Lung (tissue), 12 donors: ENCODE measurements around the gene STIP1. TPM values are rescaled to one million over a fixed set of nuclear protein-coding genes. Genes with fewer than 3 reads are reported as not detected.
A peak's percentile ranks its signal among the peaks of the same experiment; 100 is the strongest.

Source experiments
- ATAC-seq: fragments of 200-7000 bp; cut with Tn5 transposase; one replicate; pipeline ENCODE4 v1.9.1; 2020; ENCODE audit warnings: moderate number of reproducible peaks; ENCODE audit not compliant: insufficient read depth, low FRiP score
- DNase-seq, 3 donors: peaks; one replicate each; pipeline ENCODE4 v3.0.0-alpha.2; 2013 to 2017
- H3K27ac ChIP-seq, 2 donors: one replicate each; pipeline ENCODE4 v1.5.1; 2013; ENCODE audit warnings: mild to moderate bottlenecking in 2 of 2, moderate library complexity in 2 of 2, control low read depth in 1 of 2, inconsistent platforms in 1 of 2, low read depth in 1 of 2, low read length in 1 of 2
- H3K27me3 ChIP-seq, 3 donors: one replicate each; pipeline ENCODE4 v1.5.1; 2013; ENCODE audit warnings: low read length in 2 of 3; ENCODE audit not compliant: control insufficient read depth in 3 of 3, insufficient read depth in 3 of 3
- H3K36me3 ChIP-seq, 4 donors: one replicate each; pipeline ENCODE4 v1.5.1; 2013; ENCODE audit warnings: low read length in 4 of 4, mild to moderate bottlenecking in 1 of 4, moderate library complexity in 1 of 4; ENCODE audit not compliant: control insufficient read depth in 4 of 4, insufficient read depth in 4 of 4
- H3K4me1 ChIP-seq, 5 donors: one replicate each; pipeline ENCODE4 v1.5.1; 2013; ENCODE audit warnings: low read length in 5 of 5, mild to moderate bottlenecking in 2 of 5, moderate library complexity in 1 of 5; ENCODE audit not compliant: control insufficient read depth in 5 of 5, insufficient read depth in 5 of 5
- H3K4me3 ChIP-seq: one replicate; pipeline ENCODE4 v1.5.1; 2013; ENCODE audit warnings: mild to moderate bottlenecking, control low read depth, moderate library complexity
- H3K9ac ChIP-seq, 2 donors: one replicate each; pipeline ENCODE4 v1.5.1; 2013; ENCODE audit warnings: low read length in 2 of 2, control low read depth in 1 of 2; ENCODE audit not compliant: insufficient read depth in 1 of 2
- H3K9me3 ChIP-seq, 4 donors: one replicate each; pipeline ENCODE4 v1.5.1; 2013; ENCODE audit warnings: low read length in 3 of 4, mild to moderate bottlenecking in 1 of 4, moderate library complexity in 1 of 4; ENCODE audit not compliant: control insufficient read depth in 4 of 4, insufficient read depth in 3 of 4
- WGBS, 2 donors: extraction: QIAGEN DNeasy Blood & Tissue Kit; methylation state at CpG; one replicate each; pipeline ENCODE4 v1.1.7; 2013; 5-methylcytosine and 5-hydroxymethylcytosine counted together
- polyA plus RNA-seq, 2 donors: library from polyadenylated mRNA; stranded (reverse); fragments of 200-250 nt; gene quantifications; one replicate each; pipeline ENCODE4 v1.2.1, GENCODE V29; 2013
- total RNA-seq, 2 donors: library from RNA; depleted of rRNA in 1 of 2; stranded (reverse); fragments of >200 nt in 1 of 2; gene quantifications; one replicate each; pipeline ENCODE4 v1.2.1, GENCODE V29; 2014 to 2021
- TF ChIP-seq, protein P1 (sequence below): IDR thresholded peaks from 2 replicates; pipeline ENCODE4 v1.5.1; 2012; ENCODE audit warnings: mild to moderate bottlenecking; ENCODE audit errors: control extremely low read depth, extremely low read depth
- donor health status: control.
- donor health status: control.
- donor health status: Bipolar disorder and iron deficiency.
- donor health status: healthy.
- donor health status: DM: yes; HTN: yes; CAD: no.

Gene STIP1
- total and polyA plus RNA-seq, 4 donors = 75.9 to 122 (median 94.8) TPM

DNA sequence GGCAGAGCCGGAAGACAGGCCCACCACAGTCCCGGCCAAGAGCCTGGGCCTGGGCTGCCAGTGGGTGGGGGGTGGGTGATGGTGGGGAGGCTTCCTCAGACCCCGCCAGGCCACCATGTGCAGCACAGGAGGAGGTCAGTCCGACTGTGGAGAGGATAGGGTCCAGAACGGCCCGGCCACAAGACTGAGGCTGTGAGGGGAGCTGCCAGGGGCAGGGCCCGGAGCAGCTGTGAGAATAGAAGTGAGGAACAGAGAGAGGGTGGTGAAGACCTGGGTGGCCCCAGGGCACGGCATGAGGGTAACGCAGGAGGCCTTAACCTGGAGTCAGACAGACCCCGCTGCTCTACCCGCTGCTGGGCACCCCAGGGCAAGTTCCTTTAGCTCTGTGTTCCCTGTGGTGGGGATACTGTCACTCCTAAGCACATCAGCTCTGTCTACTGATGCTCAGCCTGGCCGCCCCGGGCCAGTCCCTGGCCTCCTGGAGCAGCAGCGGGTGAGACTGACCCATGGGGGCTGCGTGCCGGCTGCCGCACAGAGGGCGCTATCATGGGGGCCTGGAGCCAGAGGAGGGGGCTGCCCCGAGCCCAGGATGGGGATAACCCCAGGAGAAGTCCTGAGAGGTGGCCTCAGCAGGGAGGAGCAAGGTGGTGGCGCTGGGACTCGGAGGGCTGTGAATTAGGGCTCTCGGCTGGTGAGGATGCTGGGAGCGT is 22.3 kb downstream of the STIP1 start:
- peaks cover 0 to 2% (median 0%) of the 10 kb centered on the region in 4 donors for H3K9me3 ChIP-seq
- TF ChIP-seq, protein P1, sequence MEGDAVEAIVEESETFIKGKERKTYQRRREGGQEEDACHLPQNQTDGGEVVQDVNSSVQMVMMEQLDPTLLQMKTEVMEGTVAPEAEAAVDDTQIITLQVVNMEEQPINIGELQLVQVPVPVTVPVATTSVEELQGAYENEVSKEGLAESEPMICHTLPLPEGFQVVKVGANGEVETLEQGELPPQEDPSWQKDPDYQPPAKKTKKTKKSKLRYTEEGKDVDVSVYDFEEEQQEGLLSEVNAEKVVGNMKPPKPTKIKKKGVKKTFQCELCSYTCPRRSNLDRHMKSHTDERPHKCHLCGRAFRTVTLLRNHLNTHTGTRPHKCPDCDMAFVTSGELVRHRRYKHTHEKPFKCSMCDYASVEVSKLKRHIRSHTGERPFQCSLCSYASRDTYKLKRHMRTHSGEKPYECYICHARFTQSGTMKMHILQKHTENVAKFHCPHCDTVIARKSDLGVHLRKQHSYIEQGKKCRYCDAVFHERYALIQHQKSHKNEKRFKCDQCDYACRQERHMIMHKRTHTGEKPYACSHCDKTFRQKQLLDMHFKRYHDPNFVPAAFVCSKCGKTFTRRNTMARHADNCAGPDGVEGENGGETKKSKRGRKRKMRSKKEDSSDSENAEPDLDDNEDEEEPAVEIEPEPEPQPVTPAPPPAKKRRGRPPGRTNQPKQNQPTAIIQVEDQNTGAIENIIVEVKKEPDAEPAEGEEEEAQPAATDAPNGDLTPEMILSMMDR = no peak
- H3K4me3 ChIP-seq = peak overlapping the region; percentile 32
- DNase-seq = no peak
- ATAC-seq = no peak
- H3K27me3 ChIP-seq = no peaks in the 10 kb centered on the region
- 62 to 73% methylated on average over 23 of the region's 23 CpGs for WGBS, 2 donors
- no peak overlapping the region for H3K9ac ChIP-seq
- H3K4me1 ChIP-seq = peaks cover 0 to 27% (median 0%) of the 10 kb centered on the region in 5 donors
- peak overlapping the region; percentile 37 to 96 for H3K27ac ChIP-seq
- H3K36me3 ChIP-seq = peaks cover 5 to 35% (median 9%) of the 10 kb centered on the region in 4 donors

- H3K4me1 ChIP-seq = peaks cover 0 to 26% (median 0%) of the 10 kb centered on the region in 5 donors
- 74 to 81% methylated on average over 18 of the region's 18 CpGs for WGBS, 2 donors
- TF ChIP-seq, protein P1 = no peak
These were observed 23.0 kb downstream of the STIP1 start for GRCh38 chr11:64208796-64209562.

GRCh38 chr11:64209563-64209843 is 23.5 kb downstream of the STIP1 start:
- ATAC-seq (no peak), DNase-seq (no peak)
- 88% methylated on average over 8 of the region's 8 CpGs for WGBS, 2 donors
- Histone ChIP-seq H3K27me3 (no peaks in the 10 kb centered on the region), H3K4me3 (no peak overlapping the region), H3K36me3 (peaks cover 0 to 26% (median 3%) of the 10 kb centered on the region in 4 donors), H3K4me1 (peaks cover 0 to 22% (median 0%) of the 10 kb centered on the region in 5 donors), H3K27ac (no peak overlapping the region), H3K9ac (peak overlapping the region in 1 of 2 donors; percentile 19), H3K9me3 (peaks cover 0 to 2% (median 0%) of the 10 kb centered on the region in 4 donors)
- TF ChIP-seq, protein P1 = no peak

More at GRCh38 chr11:64208796-64209562, 23.0 kb downstream of the STIP1 start:
- H3K27ac ChIP-seq = peak overlapping the region in 1 of 2 donors; percentile 96
- H3K9me3 ChIP-seq = peaks cover 0 to 2% (median 0%) of the 10 kb centered on the region in 4 donors
- H3K36me3 ChIP-seq = peaks cover 0 to 30% (median 5%) of the 10 kb centered on the region in 4 donors
- DNase-seq = no peak
- no peak overlapping the region for H3K9ac ChIP-seq
- no peak overlapping the region for H3K4me3 ChIP-seq
- H3K27me3 ChIP-seq = no peaks in the 10 kb centered on the region
- ATAC-seq = no peak
